Activated T-helper 2 cell treated with anti-CD3 and anti-CD28 coated beads, Interferon-gamma antibody, Interleukin-2, Interleukin-4, amounts not matched to agents 10 μg/mL and 5 μg/mL and 100 μg/mL, durations not matched to agents 14 hours and 24 hours and 36 hours (primary cell): ENCODE measurements around the gene KIF5A. TPM values are rescaled to one million over a fixed set of nuclear protein-coding genes. Genes with fewer than 3 reads are reported as not detected.

Source experiments
- DNase-seq: peaks from one replicate; pipeline ENCODE4 v3.0.0; 2021; ENCODE audit warnings: low spot score
- H3K27ac Mint-ChIP-seq: one replicate; pipeline ENCODE4 v1.8.0; 2021; ENCODE audit warnings: mixed read lengths
- H3K27me3 Mint-ChIP-seq: one replicate; pipeline ENCODE4 v1.8.0; 2021; ENCODE audit warnings: low read depth, mixed read lengths
- H3K36me3 Mint-ChIP-seq: one replicate; pipeline ENCODE4 v1.8.0; 2021; ENCODE audit warnings: low read depth, mixed read lengths
- H3K4me1 Mint-ChIP-seq: one replicate; pipeline ENCODE4 v1.8.0; 2021; ENCODE audit warnings: low read depth, mixed read lengths
- H3K4me3 Mint-ChIP-seq: one replicate; pipeline ENCODE4 v1.8.0; 2021; ENCODE audit warnings: low read depth, mild to moderate bottlenecking, moderate library complexity, mixed read lengths
- H3K9me3 Mint-ChIP-seq: one replicate; pipeline ENCODE4 v1.8.0; 2021; ENCODE audit warnings: mixed read lengths
- intact Hi-C: fragments of 100-400 bp; cut with micrococcal nuclease; formaldehyde crosslinking; loops from one replicate; pipeline ENCODE4 v1.15.1; 2023
- total RNA-seq: library from RNA; stranded (reverse); gene quantifications from 2 replicates; pipeline ENCODE4 v1.2.3, GENCODE V29; 2022

KIF5A gene
- total RNA-seq, 1 donor from 2014 or later = 3.4 TPM

GRCh38 chr12:57531836-57532235 lies 18.0 kb upstream of the KIF5A start:
- no peak overlapping the region for H3K27ac Mint-ChIP-seq
- intact Hi-C loops = no loop called here
- peaks cover 2% of the 10 kb centered on the region for H3K4me1 Mint-ChIP-seq
- no peaks in the 10 kb centered on the region for H3K27me3 Mint-ChIP-seq
- no peaks in the 10 kb centered on the region for H3K9me3 Mint-ChIP-seq
- peaks cover 77% of the 10 kb centered on the region for H3K36me3 Mint-ChIP-seq
- DNase-seq = no peak
- H3K4me3 Mint-ChIP-seq = no peak overlapping the region

DNA sequence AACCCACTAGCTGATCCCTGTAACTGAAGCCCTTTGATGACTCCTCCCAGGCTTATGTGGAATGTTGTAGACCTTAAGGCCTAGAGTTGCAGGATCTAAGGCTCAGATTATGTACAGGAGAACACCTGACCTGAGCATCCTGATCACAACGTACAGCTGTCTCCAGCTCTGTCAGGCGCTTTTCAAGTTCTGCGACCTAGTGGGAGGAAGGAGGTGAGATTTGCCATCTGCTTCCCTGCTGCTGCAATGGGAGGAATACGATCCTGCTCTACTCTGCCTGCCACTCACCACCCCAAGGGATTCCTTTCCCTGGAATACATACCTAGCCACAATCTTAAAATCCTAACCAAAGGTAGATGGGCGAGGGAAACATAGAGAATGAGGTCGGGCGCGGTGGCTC lies 16.7 kb upstream of the KIF5A start:
- intact Hi-C loops = no loop called here
- Mint-ChIP-seq H3K9me3 (no peaks in the 10 kb centered on the region), H3K4me1 (peaks cover under 1% of the 10 kb centered on the region), H3K27me3 (no peaks in the 10 kb centered on the region), H3K4me3 (no peak overlapping the region), H3K36me3 (peaks cover 76% of the 10 kb centered on the region), H3K27ac (no peak overlapping the region)
- no peak for DNase-seq

- Mint-ChIP-seq H3K27ac (no peak overlapping the region), H3K4me3 (no peak overlapping the region)
- intact Hi-C loops = no loop called here
These were observed 15.6 kb upstream of the KIF5A start for GRCh38 chr12:57534250-57534649.

GRCh38 chr12:57534991-57535543 lies 14.8 kb upstream of the KIF5A start:
- Mint-ChIP-seq H3K27me3 (no peaks in the 10 kb centered on the region), H3K4me1 (peaks cover 3% of the 10 kb centered on the region), H3K36me3 (peaks cover 70% of the 10 kb centered on the region), H3K9me3 (no peaks in the 10 kb centered on the region), H3K4me3 (no peak overlapping the region), H3K27ac (no peak overlapping the region)
- DNase-seq = no peak
- intact Hi-C loops = no loop called here

More at GRCh38 chr12:57534250-57534649, 15.6 kb upstream of the KIF5A start:
- peaks cover 3% of the 10 kb centered on the region for H3K4me1 Mint-ChIP-seq
- no peaks in the 10 kb centered on the region for H3K9me3 Mint-ChIP-seq
- H3K27me3 Mint-ChIP-seq = no peaks in the 10 kb centered on the region
- H3K36me3 Mint-ChIP-seq = peaks cover 77% of the 10 kb centered on the region
- DNase-seq = no peak

DNA sequence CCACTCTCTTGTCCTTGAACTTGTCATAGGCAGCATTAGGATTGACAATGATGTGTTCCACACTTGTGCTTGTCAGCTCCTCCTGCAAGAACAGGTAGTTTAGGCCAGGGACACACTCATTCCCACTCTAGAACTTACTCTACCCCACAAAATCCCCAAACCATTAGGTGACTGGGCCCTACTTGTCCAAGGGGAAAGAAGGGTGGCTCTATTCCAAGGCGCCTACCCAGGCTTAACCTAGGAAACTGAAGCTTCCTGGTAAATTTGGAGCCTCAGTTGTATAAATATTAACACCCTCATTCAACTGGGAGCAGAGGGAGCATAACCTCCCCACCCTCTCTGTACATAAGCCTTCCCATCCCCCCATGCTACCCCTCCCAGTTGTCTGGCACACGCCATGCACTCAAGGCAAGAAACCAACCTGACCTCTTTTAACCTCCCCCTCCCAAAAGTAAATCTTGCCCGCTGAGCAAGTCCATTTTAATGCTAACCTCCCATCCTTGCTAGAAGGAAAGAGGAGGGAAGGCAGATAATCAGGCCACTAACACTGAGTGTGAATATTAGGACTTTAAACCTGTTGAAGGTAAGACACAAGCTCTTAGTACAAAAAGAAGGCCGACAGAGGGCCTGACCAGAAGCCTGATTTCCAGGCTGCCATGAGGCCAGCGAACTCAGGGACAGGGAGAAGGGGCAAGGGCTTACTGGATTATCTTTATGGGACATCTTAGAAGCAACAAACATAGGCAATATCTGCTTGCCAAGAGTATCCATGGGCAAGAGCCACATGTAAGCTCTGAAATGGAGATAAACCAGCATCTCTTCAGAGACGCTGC lies 13.9 kb upstream of the KIF5A start:
- Mint-ChIP-seq H3K27me3 (no peaks in the 10 kb centered on the region), H3K4me1 (peaks cover 3% of the 10 kb centered on the region), H3K4me3 (no peak overlapping the region), H3K9me3 (no peaks in the 10 kb centered on the region), H3K36me3 (peaks cover 66% of the 10 kb centered on the region), H3K27ac (no peak overlapping the region)
- DNase-seq = no peak
- intact Hi-C loops = no loop called here

- intact Hi-C loops = no loop called here
- Mint-ChIP-seq H3K36me3 (peaks cover 66% of the 10 kb centered on the region), H3K27me3 (no peaks in the 10 kb centered on the region), H3K4me3 (no peak overlapping the region), H3K27ac (no peak overlapping the region), H3K4me1 (peaks cover 3% of the 10 kb centered on the region), H3K9me3 (no peaks in the 10 kb centered on the region)
- DNase-seq = no peak
These were observed 13.3 kb upstream of the KIF5A start for GRCh38 chr12:57536597-57536942.

GRCh38 chr12:57539134-57539768 lies 10.6 kb upstream of the KIF5A start:
- no peak overlapping the region for H3K27ac Mint-ChIP-seq
- no peaks in the 10 kb centered on the region for H3K9me3 Mint-ChIP-seq
- intact Hi-C loops = no loop called here
- H3K36me3 Mint-ChIP-seq = peaks cover 40% of the 10 kb centered on the region
- H3K27me3 Mint-ChIP-seq = no peaks in the 10 kb centered on the region
- no peak for DNase-seq
- no peak overlapping the region for H3K4me3 Mint-ChIP-seq
- H3K4me1 Mint-ChIP-seq = peaks cover 9% of the 10 kb centered on the region

DNA sequence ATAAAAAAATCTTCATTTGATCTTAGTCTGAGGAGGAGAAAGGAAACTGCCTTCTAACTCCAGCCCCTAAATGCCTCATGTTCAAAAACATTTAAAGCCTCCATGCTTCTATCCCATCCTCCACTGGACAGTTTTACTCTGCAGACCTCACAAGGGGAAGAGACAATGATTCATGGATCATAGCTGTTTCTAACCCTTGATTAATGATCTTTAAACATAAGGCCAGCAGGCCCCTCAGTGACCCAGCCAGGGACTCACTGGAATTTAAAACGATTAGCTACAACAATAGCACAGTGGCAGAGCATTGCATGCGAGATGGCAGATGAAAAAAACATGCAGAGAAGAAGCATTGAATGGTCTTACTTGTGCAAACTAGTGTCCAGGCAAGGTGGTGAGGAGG lies 8.8 kb upstream of the KIF5A start:
- H3K27me3 Mint-ChIP-seq = no peaks in the 10 kb centered on the region
- H3K4me1 Mint-ChIP-seq = peaks cover 22% of the 10 kb centered on the region
- H3K36me3 Mint-ChIP-seq = peaks cover 34% of the 10 kb centered on the region
- H3K9me3 Mint-ChIP-seq = no peaks in the 10 kb centered on the region
- intact Hi-C loops = no loop called here
- no peak for DNase-seq
- no peak overlapping the region for H3K27ac Mint-ChIP-seq
- no peak overlapping the region for H3K4me3 Mint-ChIP-seq

- no peak overlapping the region for H3K4me3 Mint-ChIP-seq
- no peaks in the 10 kb centered on the region for H3K9me3 Mint-ChIP-seq
- peaks cover 39% of the 10 kb centered on the region for H3K36me3 Mint-ChIP-seq
- intact Hi-C loops = no loop called here
- H3K4me1 Mint-ChIP-seq = peaks cover 27% of the 10 kb centered on the region
- no peak for DNase-seq
- H3K27ac Mint-ChIP-seq = no peak overlapping the region
- H3K27me3 Mint-ChIP-seq = no peaks in the 10 kb centered on the region
These were observed 8.1 kb upstream of the KIF5A start for GRCh38 chr12:57541717-57542116.

DNA sequence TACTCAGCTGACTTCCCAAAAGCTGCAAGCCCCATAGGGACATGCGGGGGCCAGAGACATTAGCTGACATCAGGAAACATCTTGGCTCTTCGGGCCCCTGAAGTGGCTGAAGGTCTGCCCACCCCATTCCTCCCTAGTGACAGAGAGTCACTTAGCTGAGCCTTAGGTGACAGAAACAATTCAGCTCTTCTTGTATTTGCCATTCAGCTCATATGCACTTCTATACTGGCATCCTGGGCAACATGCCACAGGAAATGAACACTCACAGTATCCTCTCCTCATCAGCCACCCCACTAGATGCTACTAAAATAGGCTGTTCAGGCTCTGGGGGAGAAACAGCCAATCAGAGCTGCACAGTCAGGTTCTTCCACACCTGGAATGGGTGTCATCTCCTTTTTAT lies 6.3 kb upstream of the KIF5A start:
- Mint-ChIP-seq H3K4me3 (no peak overlapping the region), H3K36me3 (peaks cover 26% of the 10 kb centered on the region), H3K27me3 (peaks cover 5% of the 10 kb centered on the region), H3K9me3 (no peaks in the 10 kb centered on the region), H3K4me1 (peaks cover 34% of the 10 kb centered on the region), H3K27ac (no peak overlapping the region)
- intact Hi-C loops = no loop called here
- no peak for DNase-seq

- peak overlapping the region; percentile 95 for H3K27ac Mint-ChIP-seq
- peaks cover 47% of the 10 kb centered on the region for H3K4me1 Mint-ChIP-seq
- peaks cover 12% of the 10 kb centered on the region for H3K27me3 Mint-ChIP-seq
- no peaks in the 10 kb centered on the region for H3K9me3 Mint-ChIP-seq
- peak overlapping the region; percentile 98 for H3K4me3 Mint-ChIP-seq
- peaks cover 18% of the 10 kb centered on the region for H3K36me3 Mint-ChIP-seq
- intact Hi-C loops = loop anchor here (2.0 kb wide), 2 partner anchors 59 to 69 kb away; no protein-coding TSS in a partner anchor
- no peak for DNase-seq
These were observed 3.9 kb upstream of the KIF5A start for GRCh38 chr12:57545809-57546437.

- H3K4me1 Mint-ChIP-seq = peaks cover 49% of the 10 kb centered on the region
- peak; percentile 94 for DNase-seq
- H3K36me3 Mint-ChIP-seq = peaks cover 13% of the 10 kb centered on the region
- intact Hi-C loops = loop anchor here (1.0 to 2.0 kb wide), 4 partner anchors 26 to 70 kb away; partner anchors contain the start of genes DDIT3 and PIP4K2C
- peaks cover 12% of the 10 kb centered on the region for H3K27me3 Mint-ChIP-seq
- peak within 1 kb of the TSS; percentile 95 for H3K27ac Mint-ChIP-seq
- no peaks in the 10 kb centered on the region for H3K9me3 Mint-ChIP-seq
- H3K4me3 Mint-ChIP-seq = peak within 1 kb of the TSS; percentile 98
These were observed 3.2 kb upstream of the KIF5A start, which contains the start of gene DCTN2 for GRCh38 chr12:57546438-57547287. Gene DCTN2, minus strand, starts transcription at chr12:57547192. Its CDS starts 129 bp downstream, at chr12:57547063.
